CD4-positive, alpha-beta T cell (primary cell): ENCODE results near the gene FDX2. TPM values are rescaled to one million over a fixed set of nuclear protein-coding genes. Genes with fewer than 3 reads are reported as not detected.

Experiments
- ATAC-seq: fragments of 200-7000 bp; cut with Tn5 transposase; one replicate; pipeline ENCODE4 v1.10.0; 2022; ENCODE audit warnings: mild to moderate bottlenecking; ENCODE audit not compliant: poor library complexity
- CTCF ChIA-PET: fragments of 350-600 bp; sonication (Branson Sonifier 250); formaldehyde crosslinking; loops from one replicate; lab custom pipeline; 2021; ENCODE audit warnings: antibody characterized with exemption, inconsistent platforms; lab: Charles Lee
- POLR2A ChIA-PET: fragments of 350-600 bp; sonication (Branson Sonifier 250); formaldehyde crosslinking; loops from one replicate; lab custom pipeline; 2021; ENCODE audit warnings: antibody characterized with exemption, inconsistent platforms; lab: Charles Lee
- DNase-seq, 14 experiments: peaks; one replicate each; pipeline ENCODE4 v3.0.0-alpha.2; 2013 to 2020; ENCODE audit warnings: mixed read lengths in 2 of 14
- H3K27ac ChIP-seq, 2 donors: one replicate each; pipeline versions ENCODE4 v1.5.1 to v1.7.0; 2013; ENCODE audit warnings: low read length in 2 of 2, low read depth in 1 of 2, mild to moderate bottlenecking in 1 of 2
- H3K27me3 ChIP-seq, 2 experiments: 1 replicate in 1 of 2; 2 replicates in 1 of 2; pipeline versions ENCODE4 v1.6.1 to v1.7.0; 2013; ENCODE audit warnings: low read length in 2 of 2, control low read depth in 1 of 2, mild to moderate bottlenecking in 1 of 2, moderate library complexity in 1 of 2; ENCODE audit not compliant: insufficient read depth in 2 of 2, control insufficient read depth in 1 of 2
- H3K36me3 ChIP-seq: one replicate; pipeline ENCODE4 v1.6.1; 2013; ENCODE audit warnings: low read length, control low read depth; ENCODE audit not compliant: insufficient read depth
- H3K4me1 ChIP-seq: one replicate; pipeline ENCODE4 v1.6.1; 2013; ENCODE audit warnings: low read length, control low read depth; ENCODE audit not compliant: insufficient read depth
- H3K4me3 ChIP-seq: one replicate; pipeline ENCODE4 v1.5.1; 2013; ENCODE audit warnings: mild to moderate bottlenecking, low read length, moderate library complexity
- H3K9me3 ChIP-seq, 2 experiments: 1 replicate in 1 of 2; 2 replicates in 1 of 2; pipeline versions ENCODE4 v1.6.1 to v1.7.0; 2013; ENCODE audit warnings: low read length in 2 of 2, mild to moderate bottlenecking in 2 of 2, control low read depth in 1 of 2, moderate library complexity in 1 of 2; ENCODE audit not compliant: control insufficient read depth in 1 of 2, insufficient read depth in 1 of 2
- H3K27ac Mint-ChIP-seq: one replicate; pipeline ENCODE4 v1.8.0; 2020; ENCODE audit warnings: mixed read lengths
- H3K27me3 Mint-ChIP-seq: one replicate; pipeline ENCODE4 v1.8.0; 2021; ENCODE audit warnings: mixed read lengths
- H3K36me3 Mint-ChIP-seq: one replicate; pipeline ENCODE4 v1.8.0; 2021; ENCODE audit warnings: low read depth, mixed read lengths
- H3K4me1 Mint-ChIP-seq: one replicate; pipeline ENCODE4 v1.8.0; 2021; ENCODE audit warnings: low read depth, mixed read lengths
- H3K4me3 Mint-ChIP-seq: one replicate; pipeline ENCODE4 v1.8.0; 2020; ENCODE audit warnings: mild to moderate bottlenecking, mixed read lengths
- H3K9me3 Mint-ChIP-seq: one replicate; pipeline ENCODE4 v1.8.0; 2020; ENCODE audit warnings: mixed read lengths
- CTCF ChIP-seq: fragments of 200-600 bp; IDR thresholded peaks from one replicate; pipeline ENCODE4 v1.8.0; 2022; ENCODE audit warnings: antibody characterized with exemption, mild to moderate bottlenecking
- intact Hi-C, 2 experiments: fragments of 100-400 bp; cut with DNase I in 1 of 2; cut with micrococcal nuclease in 1 of 2; formaldehyde crosslinking; loops; one replicate each; pipeline versions ENCODE4 v1.15.1 to v1.9.0; 2023 to 2025; cut with DNase I, micrococcal nuclease
- total RNA-seq, 174 experiments: library from RNA in 2 of 174; stranded (reverse) in 2 of 174; gene quantifications; one replicate each; pipeline ENCODE4 v1.2.3 and lab custom pipeline; 2021 to 2026

Gene FDX2
- total RNA-seq, 2 experiments from 2014 or later = 1.2 to 1.9 TPM

DNA sequence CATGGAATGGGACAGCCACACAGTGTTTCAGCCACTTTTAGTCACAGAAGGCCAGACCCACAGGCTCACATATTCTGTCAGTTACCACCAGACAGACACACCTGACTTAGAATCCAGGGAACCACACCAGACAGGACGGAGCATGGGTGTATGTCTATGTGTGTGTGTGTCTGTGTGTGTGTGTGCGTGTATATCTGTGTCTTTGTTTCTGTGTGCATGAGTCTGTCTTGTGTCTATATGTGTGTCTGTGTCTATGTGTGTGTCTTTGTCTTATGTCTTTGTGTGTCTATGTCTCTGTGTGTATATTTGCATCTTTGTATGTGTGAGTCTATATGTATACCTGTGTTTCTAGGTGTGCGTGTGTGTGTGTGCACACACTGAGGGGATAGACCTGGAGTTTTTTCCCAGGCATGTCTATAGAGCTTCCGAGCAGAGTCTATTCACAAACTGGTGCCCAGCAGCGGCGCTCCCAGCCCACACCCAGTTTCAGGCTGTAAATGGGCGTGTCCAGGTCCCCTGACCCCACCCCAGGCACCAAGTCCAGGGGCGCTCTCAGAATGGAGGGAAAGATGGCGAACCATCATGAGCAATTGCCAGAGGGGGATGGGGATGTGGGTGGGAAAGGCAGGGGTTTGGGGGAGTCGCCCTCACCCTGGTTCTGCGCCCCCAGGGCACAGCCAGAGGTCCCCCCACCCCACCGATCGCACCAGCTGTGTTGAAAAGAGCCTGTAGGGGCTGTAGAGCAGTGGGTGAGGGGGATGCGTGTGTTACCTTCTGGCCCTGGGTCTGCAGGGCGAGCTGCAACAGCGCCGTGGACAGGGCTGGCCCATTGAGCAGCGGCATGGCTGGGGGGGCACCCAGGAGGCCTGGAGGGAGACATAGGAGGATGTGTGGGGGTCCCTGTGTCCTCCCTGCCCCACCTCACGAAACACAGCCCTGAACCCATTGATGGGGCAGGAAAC lies 6.3 kb upstream of the FDX2 start:
- no peak for ATAC-seq
- Histone ChIP-seq H3K36me3 (peaks cover 89% of the 10 kb centered on the region), H3K27me3 (no peaks in the 10 kb centered on the region), H3K27ac (no peak overlapping the region), H3K4me3 (no peak overlapping the region), H3K4me1 (no peaks in the 10 kb centered on the region), H3K9me3 (no peaks in the 10 kb centered on the region)
- Mint-ChIP-seq H3K36me3 (peaks cover 53% of the 10 kb centered on the region), H3K4me3 (no peak overlapping the region), H3K27ac (no peak overlapping the region), H3K4me1 (no peaks in the 10 kb centered on the region), H3K27me3 (no peaks in the 10 kb centered on the region), H3K9me3 (no peaks in the 10 kb centered on the region)
- POLR2A ChIA-PET = no interaction called here
- TF ChIP-seq CTCF = no peak
- DNase-seq = peak in 1 of 14 experiments; percentile 10
- intact Hi-C loops = no loop called here
- CTCF ChIA-PET = no interaction called here

- intact Hi-C loops = no loop called here
- no peak for TF ChIP-seq CTCF
- no peaks in the 10 kb centered on the region for H3K9me3 Mint-ChIP-seq
- ChIA-PET POLR2A (interaction anchor here (0.6 kb wide), 1 partner anchor 1417 kb away, joined by 3 read pairs; the partner anchor contains the start of gene ZNF823), CTCF (no interaction called here)
- peaks cover 54% of the 10 kb centered on the region for H3K36me3 Mint-ChIP-seq
- DNase-seq (peak in 1 of 14 experiments; percentile 12), ATAC-seq (no peak)
- peaks cover 1% of the 10 kb centered on the region for H3K4me1 ChIP-seq
- H3K27ac Mint-ChIP-seq = no peak overlapping the region
- peaks cover 1% of the 10 kb centered on the region for H3K4me1 Mint-ChIP-seq
- H3K27me3 ChIP-seq = no peaks in the 10 kb centered on the region
- H3K4me3 ChIP-seq = no peak overlapping the region
- no peak overlapping the region for H3K4me3 Mint-ChIP-seq
- peaks cover 87% of the 10 kb centered on the region for H3K36me3 ChIP-seq
- H3K27ac ChIP-seq = no peak overlapping the region
- H3K27me3 Mint-ChIP-seq = no peaks in the 10 kb centered on the region
- H3K9me3 ChIP-seq = no peaks in the 10 kb centered on the region
Measured at GRCh38 chr19:10321417-10321797, 5.6 kb upstream of the FDX2 start.

DNA sequence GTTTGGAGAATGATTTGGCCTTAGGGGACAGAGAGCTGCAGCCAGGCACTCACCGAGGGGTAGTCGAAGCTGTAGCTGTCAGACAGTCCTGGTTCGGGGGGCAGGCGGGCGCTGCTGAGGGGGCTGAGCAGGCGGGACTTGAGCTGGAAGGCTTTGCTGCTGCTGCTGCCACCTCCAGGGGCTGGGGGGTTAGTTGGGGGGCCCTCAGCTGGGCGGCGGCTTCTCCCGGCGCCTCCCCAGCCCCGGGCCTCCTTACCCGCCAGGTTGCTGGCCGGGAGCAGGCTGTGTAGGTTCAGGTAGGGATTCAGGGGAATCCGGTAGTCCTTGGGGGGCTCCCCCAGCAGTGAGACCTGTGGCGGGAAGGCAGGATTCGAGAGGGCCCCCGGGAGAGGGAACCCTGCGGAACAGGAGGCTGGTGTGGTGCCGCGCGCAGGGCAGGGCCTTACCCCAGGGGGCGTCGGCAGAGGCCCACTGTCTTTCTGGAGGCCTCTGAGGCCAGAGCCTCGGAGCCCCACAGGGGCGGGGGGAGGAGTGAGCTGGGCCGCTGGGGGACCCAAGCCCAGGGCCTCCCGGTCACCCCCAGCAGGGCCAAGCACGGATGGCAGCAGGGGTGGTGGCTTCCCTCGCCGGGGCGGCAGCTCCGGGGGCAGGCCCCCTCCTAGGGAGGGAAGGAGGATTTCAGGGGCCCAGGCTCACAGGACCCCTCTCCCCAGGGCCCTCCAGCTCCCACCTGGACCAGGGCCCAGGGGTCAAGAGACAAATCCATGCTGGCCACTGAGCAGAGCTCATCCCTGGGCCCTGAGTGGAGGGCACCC lies 5.0 kb upstream of the FDX2 start:
- Mint-ChIP-seq H3K9me3 (no peaks in the 10 kb centered on the region), H3K4me3 (no peak overlapping the region), H3K27ac (no peak overlapping the region), H3K36me3 (peaks cover 59% of the 10 kb centered on the region), H3K27me3 (no peaks in the 10 kb centered on the region), H3K4me1 (peaks cover 7% of the 10 kb centered on the region)
- Histone ChIP-seq H3K9me3 (no peaks in the 10 kb centered on the region), H3K27ac (no peak overlapping the region), H3K4me1 (peaks cover 7% of the 10 kb centered on the region), H3K27me3 (no peaks in the 10 kb centered on the region), H3K4me3 (no peak overlapping the region), H3K36me3 (peaks cover 82% of the 10 kb centered on the region)
- DNase-seq = peak in 1 of 14 experiments; percentile 15
- intact Hi-C loops = no loop called here
- ATAC-seq = no peak
- no peak for TF ChIP-seq CTCF
- CTCF ChIA-PET = interaction anchor here (0.7 kb wide), 1 partner anchor 47 kb away, joined by 3 read pairs; no protein-coding TSS in a partner anchor
- POLR2A ChIA-PET = interaction anchor here (0.6 kb wide), 1 partner anchor 1418 kb away, joined by 3 read pairs; the partner anchor contains the start of gene ZNF823
